HG02870 (cell line): Measurements from ENCODE around the gene SRSF10.

Experiments used
- ATAC-seq: cut with Tn5 transposase; IDR thresholded peaks from one replicate; pipeline ENCODE4 v1.9.1; 2021; ENCODE audit warnings: mild to moderate bottlenecking, moderate library complexity; ENCODE audit not compliant: unreplicated experiment

The SRSF10 gene

GRCh38 chr1:23914921-23915320, 65.2 kb downstream of the SRSF10 start:
- ATAC-seq = no peak
